Esophagus squamous epithelium (tissue), 5 donors: ENCODE measurements around the gene CPNE6. TPM values are rescaled to one million over a fixed set of nuclear protein-coding genes. Genes with fewer than 3 reads are reported as not detected.

Source experiments
- DNase-seq: peaks from one replicate; lab custom pipeline; 2025; lab: John Stamatoyannopoulos, UW
- H3K27ac ChIP-seq, 4 donors: fragments of 200-600 bp; sonication (generic); one replicate each; pipeline ENCODE4 v1.5.1; 2016 to 2019; ENCODE audit warnings: mild to moderate bottlenecking in 1 of 4
- H3K27me3 ChIP-seq, 4 donors: fragments of 200-600 bp; sonication (generic); 1 replicate in 3 of 4; 2 replicates in 1 of 4; pipeline versions ENCODE4 v1.5.1 to v1.6.0; 2017 to 2021; ENCODE audit warnings: antibody characterized with exemption in 1 of 4
- H3K36me3 ChIP-seq, 3 donors: fragments of 200-600 bp; sonication (generic); one replicate each; pipeline ENCODE4 v1.5.1; 2016 to 2019
- H3K4me1 ChIP-seq, 3 donors: fragments of 200-600 bp; sonication (generic); one replicate each; pipeline ENCODE4 v1.5.1; 2017 to 2019
- H3K4me3 ChIP-seq, 4 donors: fragments of 200-600 bp; sonication (generic); 1 replicate in 3 of 4; 2 replicates in 1 of 4; pipeline ENCODE4 v1.5.1; 2016 to 2019; ENCODE audit warnings: mild to moderate bottlenecking in 2 of 4, moderate library complexity in 1 of 4
- H3K9me3 ChIP-seq, 3 donors: fragments of 200-600 bp; sonication (generic); one replicate each; pipeline ENCODE4 v1.5.1; 2016 to 2019
- POLR2A ChIP-seq, 4 donors: fragments of 450-650 bp; IDR thresholded peaks; one replicate each; pipeline ENCODE4 v1.6.1; 2017; ENCODE audit warnings: antibody characterized with exemption in 4 of 4, mild to moderate bottlenecking in 4 of 4, moderate library complexity in 3 of 4
- WGBS, 2 donors: methylation state at CpG; one replicate each; pipeline ENCODE4 v1.1.5; 2018; 5-methylcytosine and 5-hydroxymethylcytosine counted together
- intact Hi-C: fragments of 100-400 bp; cut with DNase I; formaldehyde crosslinking; loops from one replicate; pipeline ENCODE4 v1.15.0; 2022
- total RNA-seq, 4 donors: library from RNA; depleted of rRNA; stranded (reverse); fragments of >200 nt; gene quantifications; one replicate each; pipeline ENCODE4 v1.1.0, GENCODE V29; 2016
- TF ChIP-seq, protein P1 (sequence below), 6 experiments: fragments of 450-650 bp in 4 of 6; fragments of 200-600 bp in 2 of 6; sonication (generic) in 2 of 6; IDR thresholded peaks; one replicate each; pipeline ENCODE4 v1.5.1; 2016 to 2019; ENCODE audit warnings: antibody characterized with exemption in 6 of 6, mild to moderate bottlenecking in 4 of 6, moderate library complexity in 4 of 6
- donor health status: DM: yes; HTN: yes; CAD: no.

The CPNE6 gene
- total RNA-seq, 4 donors from 2014 or later: not detected

DNA sequence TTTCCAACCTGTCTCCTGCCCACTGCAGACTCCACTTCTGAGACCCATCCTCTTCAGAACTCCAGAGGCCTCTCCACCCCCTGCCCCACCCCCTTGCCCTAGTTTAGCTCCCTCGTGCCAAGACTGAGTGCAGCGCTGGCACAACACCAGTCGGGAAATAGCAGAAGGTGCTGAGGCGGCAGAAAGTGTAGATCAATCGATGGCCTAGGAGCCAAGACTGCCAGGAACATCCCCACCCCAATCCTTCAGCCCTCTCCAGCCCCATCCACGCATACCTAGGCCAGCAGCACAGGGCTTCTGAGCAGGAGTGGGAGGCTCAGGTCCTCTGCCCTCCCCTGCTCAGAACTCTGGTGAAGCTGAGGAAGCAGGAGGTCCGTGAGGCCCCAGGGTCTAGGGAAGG is 1.1 kb downstream of the CPNE6 start:
- H3K27ac ChIP-seq: no peak overlapping the region
- no CpG with 5 or more reads among the region's 7 CpGs for WGBS, 2 donors
- H3K4me1 ChIP-seq: peaks cover 0 to 22% (median 11%) of the 10 kb centered on the region in 3 donors
- H3K27me3 ChIP-seq: peaks cover 0 to 29% (median 0%) of the 10 kb centered on the region in 4 donors
- intact Hi-C loops: no loop called here
- TF ChIP-seq, protein P1, sequence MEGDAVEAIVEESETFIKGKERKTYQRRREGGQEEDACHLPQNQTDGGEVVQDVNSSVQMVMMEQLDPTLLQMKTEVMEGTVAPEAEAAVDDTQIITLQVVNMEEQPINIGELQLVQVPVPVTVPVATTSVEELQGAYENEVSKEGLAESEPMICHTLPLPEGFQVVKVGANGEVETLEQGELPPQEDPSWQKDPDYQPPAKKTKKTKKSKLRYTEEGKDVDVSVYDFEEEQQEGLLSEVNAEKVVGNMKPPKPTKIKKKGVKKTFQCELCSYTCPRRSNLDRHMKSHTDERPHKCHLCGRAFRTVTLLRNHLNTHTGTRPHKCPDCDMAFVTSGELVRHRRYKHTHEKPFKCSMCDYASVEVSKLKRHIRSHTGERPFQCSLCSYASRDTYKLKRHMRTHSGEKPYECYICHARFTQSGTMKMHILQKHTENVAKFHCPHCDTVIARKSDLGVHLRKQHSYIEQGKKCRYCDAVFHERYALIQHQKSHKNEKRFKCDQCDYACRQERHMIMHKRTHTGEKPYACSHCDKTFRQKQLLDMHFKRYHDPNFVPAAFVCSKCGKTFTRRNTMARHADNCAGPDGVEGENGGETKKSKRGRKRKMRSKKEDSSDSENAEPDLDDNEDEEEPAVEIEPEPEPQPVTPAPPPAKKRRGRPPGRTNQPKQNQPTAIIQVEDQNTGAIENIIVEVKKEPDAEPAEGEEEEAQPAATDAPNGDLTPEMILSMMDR (IDR thresholded peaks at IDR 0.05): no peak
- TF ChIP-seq POLR2A (IDR thresholded peaks at IDR 0.05): no peak
- H3K9me3 ChIP-seq: no peaks in the 10 kb centered on the region
- no peaks in the 10 kb centered on the region for H3K36me3 ChIP-seq
- H3K4me3 ChIP-seq: no peak overlapping the region
- no peak for DNase-seq

DNA sequence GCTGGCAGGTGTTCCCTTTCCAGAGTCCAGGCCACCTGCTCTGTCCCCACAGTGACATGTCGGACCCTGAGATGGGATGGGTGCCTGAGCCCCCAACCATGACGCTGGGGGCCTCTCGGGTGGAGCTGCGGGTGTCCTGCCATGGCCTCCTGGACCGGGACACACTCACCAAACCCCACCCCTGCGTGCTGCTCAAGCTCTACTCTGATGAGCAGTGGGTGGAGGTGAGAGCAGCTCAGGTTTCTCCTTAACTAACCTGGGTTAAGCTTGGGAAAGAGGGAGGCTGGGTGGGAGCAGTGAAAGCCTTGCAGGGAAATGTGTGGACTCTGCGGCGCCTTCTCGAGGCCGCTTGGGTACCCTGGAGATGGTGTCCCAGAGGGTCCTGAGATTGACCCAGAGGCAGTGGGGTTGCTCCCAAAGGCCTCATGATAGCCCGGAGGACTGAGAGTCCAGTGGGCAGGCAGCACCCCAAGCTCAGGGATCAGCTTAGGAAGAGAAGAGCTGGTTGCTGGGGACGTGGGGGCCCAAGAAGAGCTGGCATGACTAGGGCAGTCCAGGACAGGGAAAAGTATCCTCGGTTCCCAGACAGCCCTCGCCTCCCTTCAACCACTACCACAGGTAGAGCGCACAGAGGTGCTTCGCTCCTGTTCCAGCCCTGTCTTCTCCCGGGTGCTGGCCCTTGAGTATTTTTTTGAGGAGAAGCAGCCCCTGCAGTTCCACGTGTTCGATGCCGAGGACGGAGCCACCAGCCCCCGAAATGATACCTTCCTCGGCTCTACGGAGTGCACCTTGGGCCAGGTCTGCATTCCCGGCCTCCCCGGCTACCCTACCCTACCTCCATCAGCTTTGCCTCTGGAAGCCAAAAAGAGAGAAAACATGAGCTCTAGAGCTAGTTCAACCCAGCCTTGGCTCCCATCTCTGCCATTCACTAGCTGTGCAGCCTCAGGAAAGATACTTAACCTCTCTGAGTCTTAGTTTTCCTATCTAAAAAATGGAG is 1.8 kb downstream of the CPNE6 start:
- Histone ChIP-seq H3K27ac (no peak overlapping the region), H3K27me3 (peaks cover 0 to 29% (median 0%) of the 10 kb centered on the region in 4 donors), H3K4me3 (no peak overlapping the region), H3K9me3 (no peaks in the 10 kb centered on the region), H3K36me3 (no peaks in the 10 kb centered on the region), H3K4me1 (peaks cover 0 to 22% (median 11%) of the 10 kb centered on the region in 3 donors)
- WGBS, 2 donors: 88 to 89% methylated on average over 11 to 16 of the region's 26 CpGs
- no peak for DNase-seq
- intact Hi-C loops: no loop called here
- TF ChIP-seq, protein P1 (IDR thresholded peaks at IDR 0.05): no peak
- TF ChIP-seq POLR2A (IDR thresholded peaks at IDR 0.05): no peak

DNA sequence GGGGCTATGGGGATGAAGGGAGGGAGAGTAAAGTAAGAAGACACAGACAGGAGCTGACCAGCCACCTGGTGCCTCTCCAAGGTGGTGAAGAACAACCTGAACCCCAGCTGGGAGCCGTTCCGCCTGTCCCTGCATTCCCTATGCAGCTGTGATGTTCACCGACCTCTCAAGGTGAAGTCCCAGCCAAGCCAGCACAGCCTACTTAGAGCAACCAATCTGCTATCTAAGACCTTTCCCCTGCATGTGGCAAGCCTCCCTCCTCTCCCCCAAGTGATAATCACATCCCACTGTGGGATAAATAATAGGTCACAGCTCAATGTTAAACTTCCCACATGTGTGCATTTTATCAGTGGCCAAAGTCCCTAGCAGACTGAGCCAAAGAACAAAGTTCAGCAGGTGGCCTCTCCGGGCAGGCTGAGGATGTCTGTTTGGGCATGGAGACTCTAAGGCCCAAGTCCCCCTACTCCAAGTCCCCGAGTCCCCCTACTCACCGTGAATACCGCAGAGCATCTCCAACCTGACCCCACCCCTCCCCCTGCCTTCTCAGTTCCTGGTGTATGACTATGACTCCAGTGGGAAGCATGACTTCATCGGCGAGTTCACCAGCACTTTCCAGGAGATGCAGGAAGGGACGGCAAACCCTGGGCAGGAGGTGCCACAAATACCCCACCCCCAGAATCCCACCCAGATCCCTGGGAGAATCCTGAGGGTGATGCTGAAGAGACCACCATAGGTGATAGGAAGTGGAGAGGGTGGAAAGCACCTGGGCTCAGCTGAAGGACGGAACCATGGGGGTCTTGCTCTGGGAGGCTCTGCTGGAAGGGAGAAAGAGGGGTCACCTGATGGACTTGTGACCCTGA is 3.5 kb downstream of the CPNE6 start:
- H3K36me3 ChIP-seq: no peaks in the 10 kb centered on the region
- peaks cover 0 to 21% (median 0%) of the 10 kb centered on the region in 4 donors for H3K27me3 ChIP-seq
- WGBS, 2 donors: 75 to 77% methylated on average over 4 to 8 of the region's 11 CpGs
- no peak overlapping the region for H3K27ac ChIP-seq
- TF ChIP-seq POLR2A (IDR thresholded peaks at IDR 0.05): no peak
- TF ChIP-seq, protein P1 (IDR thresholded peaks at IDR 0.05): no peak
- DNase-seq: no peak
- H3K4me3 ChIP-seq: no peak overlapping the region
- peaks cover 0 to 22% (median 11%) of the 10 kb centered on the region in 3 donors for H3K4me1 ChIP-seq
- H3K9me3 ChIP-seq: no peaks in the 10 kb centered on the region
- intact Hi-C loops: no loop called here

DNA sequence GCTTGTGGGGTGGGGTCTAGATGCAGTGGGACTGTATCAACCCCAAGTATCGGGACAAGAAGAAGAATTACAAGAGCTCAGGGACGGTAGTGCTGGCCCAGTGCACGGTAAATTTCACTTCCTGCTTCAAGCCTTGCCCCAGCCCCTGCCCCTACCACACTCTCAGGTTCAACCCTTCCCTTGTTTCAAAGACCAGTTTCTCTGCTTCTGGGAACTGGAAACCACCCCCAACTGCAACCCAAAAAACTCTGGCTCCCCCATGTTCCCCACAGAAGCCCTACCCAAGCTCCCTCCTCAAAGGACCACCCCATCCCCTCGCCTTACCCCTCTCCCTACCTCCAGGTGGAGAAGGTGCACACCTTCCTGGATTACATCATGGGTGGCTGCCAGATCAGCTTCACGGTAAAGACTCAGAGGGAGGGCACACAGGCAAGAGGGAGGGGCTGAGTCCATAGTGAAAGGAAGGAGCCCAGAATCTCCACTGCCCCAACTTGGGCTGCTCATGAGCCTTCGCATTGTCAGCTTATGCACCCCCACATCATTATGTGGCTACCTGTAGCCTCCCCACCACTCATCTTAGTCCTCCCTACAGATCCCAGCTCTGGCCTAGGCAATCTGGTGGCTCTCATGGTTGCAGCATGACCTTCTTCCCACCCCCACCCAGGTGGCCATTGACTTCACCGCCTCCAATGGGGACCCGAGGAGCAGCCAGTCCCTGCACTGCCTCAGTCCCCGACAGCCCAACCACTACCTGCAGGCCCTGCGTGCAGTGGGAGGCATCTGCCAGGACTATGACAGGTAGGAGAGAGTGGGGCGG is 4.3 kb downstream of the CPNE6 start:
- DNase-seq: no peak
- intact Hi-C loops: no loop called here
- no peak for TF ChIP-seq POLR2A (IDR thresholded peaks at IDR 0.05)
- TF ChIP-seq, protein P1 (IDR thresholded peaks at IDR 0.05): no peak
- WGBS, 2 donors: 76 to 78% methylated on average over 5 to 10 of the region's 11 CpGs
- H3K27me3 ChIP-seq: peaks cover 0 to 21% (median 0%) of the 10 kb centered on the region in 4 donors
- no peak overlapping the region for H3K4me3 ChIP-seq
- H3K9me3 ChIP-seq: no peaks in the 10 kb centered on the region
- no peaks in the 10 kb centered on the region for H3K36me3 ChIP-seq
- peaks cover 0 to 28% (median 14%) of the 10 kb centered on the region in 3 donors for H3K4me1 ChIP-seq
- H3K27ac ChIP-seq: no peak overlapping the region
